Measurements from ENCODE around the gene INO80B.
"Not testable (repeated sequence)": the region's sequence is repeated elsewhere in the genome, so short reads cannot be mapped to it uniquely, and the experiment has no call there.

INO80B gene

DNA sequence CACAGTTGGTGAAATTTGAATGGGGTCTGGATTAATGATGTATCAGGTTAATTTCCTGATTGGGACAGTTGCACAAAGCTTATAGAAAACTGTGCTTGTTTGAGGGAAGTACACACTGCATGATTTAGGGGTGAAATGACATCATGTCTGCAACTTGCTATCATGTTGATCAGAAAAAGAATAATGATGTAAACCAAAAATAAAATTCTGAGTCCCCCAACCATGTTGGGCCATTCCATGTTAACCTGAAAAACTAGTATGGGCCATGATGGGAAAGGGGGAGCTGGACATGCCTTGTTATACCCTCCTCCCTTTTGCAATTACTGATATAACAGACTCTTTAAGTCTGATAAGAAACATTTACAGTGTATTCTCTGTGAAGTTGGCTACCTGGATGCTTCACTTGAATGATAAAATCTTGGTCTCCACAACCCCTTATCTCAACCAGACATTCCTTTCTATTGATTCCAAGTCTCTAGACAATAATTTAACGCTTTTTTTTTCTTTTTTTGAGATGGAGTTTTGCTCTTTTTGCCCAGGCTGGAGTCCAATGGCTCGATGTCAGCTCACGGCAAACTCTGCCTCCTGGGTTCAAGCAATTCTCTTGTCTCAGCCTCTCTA, 4.2 kb upstream of the INO80B start:
- H3K4me1 Mint-ChIP-seq (ENCODE audit: low read depth): peaks cover 30% of the 10 kb centered on the region
- H3K27me3 Mint-ChIP-seq (ENCODE audit: low read depth): peaks cover 8% of the 10 kb centered on the region
- no peak overlapping the region for H3K27ac Mint-ChIP-seq
- H3K9me3 Mint-ChIP-seq: no peaks in the 10 kb centered on the region
- no peak for DNase-seq (ENCODE audit: low spot score)
- H3K36me3 Mint-ChIP-seq (ENCODE audit: low read depth): peaks cover 7% of the 10 kb centered on the region
- no peak overlapping the region for H3K4me3 Mint-ChIP-seq

DNA sequence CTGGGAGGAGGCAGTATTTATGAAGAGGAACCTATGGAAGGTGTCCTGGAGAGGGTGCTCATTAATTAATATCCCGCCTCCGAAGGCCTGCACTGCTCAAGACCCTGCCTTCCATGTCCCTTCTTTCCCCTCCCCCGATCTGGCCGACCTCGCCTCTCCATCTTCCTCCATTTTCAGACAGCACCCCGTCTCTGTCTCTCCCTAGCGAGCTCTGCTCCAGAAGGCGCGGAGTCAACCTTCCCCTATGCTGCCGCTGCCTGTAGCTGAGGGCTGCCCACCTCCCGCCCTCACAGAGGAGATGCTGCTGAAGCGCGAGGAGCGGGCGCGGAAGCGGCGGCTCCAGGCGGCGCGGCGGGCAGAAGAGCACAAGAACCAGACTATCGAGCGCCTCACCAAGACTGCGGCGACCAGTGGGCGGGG, 2.3 kb downstream of the INO80B start:
- peaks cover 50% of the 10 kb centered on the region for H3K4me1 Mint-ChIP-seq (ENCODE audit: low read depth)
- no peak for DNase-seq (ENCODE audit: low spot score)
- peak overlapping the region; percentile 86 for H3K27ac Mint-ChIP-seq
- H3K4me3 Mint-ChIP-seq: peak overlapping the region; percentile 93
- H3K36me3 Mint-ChIP-seq (ENCODE audit: low read depth): peaks cover 18% of the 10 kb centered on the region
- no peaks in the 10 kb centered on the region for H3K27me3 Mint-ChIP-seq (ENCODE audit: low read depth)
- no peaks in the 10 kb centered on the region for H3K9me3 Mint-ChIP-seq

DNA sequence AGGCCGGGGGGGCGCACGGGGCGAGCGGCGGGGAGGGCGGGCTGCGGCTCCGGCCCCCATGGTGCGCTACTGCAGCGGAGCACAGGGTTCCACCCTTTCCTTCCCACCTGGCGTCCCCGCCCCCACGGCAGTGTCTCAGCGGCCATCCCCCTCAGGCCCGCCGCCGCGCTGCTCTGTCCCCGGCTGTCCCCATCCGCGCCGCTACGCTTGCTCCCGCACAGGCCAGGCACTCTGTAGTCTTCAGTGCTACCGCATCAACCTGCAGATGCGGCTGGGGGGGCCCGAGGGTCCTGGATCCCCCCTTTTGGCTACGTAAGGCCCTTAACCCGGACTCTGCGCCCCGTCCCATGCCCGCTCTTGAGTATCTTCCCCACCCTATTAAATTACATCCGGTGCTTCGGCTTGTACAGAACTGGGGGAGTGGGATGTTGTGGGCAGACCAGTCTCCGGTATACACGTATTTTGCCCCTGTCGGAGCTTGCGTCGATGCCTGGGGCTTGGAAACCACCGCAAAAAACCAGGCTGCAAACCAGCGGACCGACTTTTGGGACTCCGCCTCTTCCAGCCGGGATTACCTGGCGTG, 2.8 kb downstream of the INO80B start:
- Mint-ChIP-seq H3K36me3 (ENCODE audit: low read depth) (peaks cover 21% of the 10 kb centered on the region), H3K27me3 (ENCODE audit: low read depth) (no peaks in the 10 kb centered on the region), H3K4me3 (peak overlapping the region; percentile 93), H3K4me1 (ENCODE audit: low read depth) (peaks cover 45% of the 10 kb centered on the region), H3K9me3 (no peaks in the 10 kb centered on the region), H3K27ac (peak overlapping the region; percentile 98)
- DNase-seq (ENCODE audit: low spot score): peak; percentile 84

DNA sequence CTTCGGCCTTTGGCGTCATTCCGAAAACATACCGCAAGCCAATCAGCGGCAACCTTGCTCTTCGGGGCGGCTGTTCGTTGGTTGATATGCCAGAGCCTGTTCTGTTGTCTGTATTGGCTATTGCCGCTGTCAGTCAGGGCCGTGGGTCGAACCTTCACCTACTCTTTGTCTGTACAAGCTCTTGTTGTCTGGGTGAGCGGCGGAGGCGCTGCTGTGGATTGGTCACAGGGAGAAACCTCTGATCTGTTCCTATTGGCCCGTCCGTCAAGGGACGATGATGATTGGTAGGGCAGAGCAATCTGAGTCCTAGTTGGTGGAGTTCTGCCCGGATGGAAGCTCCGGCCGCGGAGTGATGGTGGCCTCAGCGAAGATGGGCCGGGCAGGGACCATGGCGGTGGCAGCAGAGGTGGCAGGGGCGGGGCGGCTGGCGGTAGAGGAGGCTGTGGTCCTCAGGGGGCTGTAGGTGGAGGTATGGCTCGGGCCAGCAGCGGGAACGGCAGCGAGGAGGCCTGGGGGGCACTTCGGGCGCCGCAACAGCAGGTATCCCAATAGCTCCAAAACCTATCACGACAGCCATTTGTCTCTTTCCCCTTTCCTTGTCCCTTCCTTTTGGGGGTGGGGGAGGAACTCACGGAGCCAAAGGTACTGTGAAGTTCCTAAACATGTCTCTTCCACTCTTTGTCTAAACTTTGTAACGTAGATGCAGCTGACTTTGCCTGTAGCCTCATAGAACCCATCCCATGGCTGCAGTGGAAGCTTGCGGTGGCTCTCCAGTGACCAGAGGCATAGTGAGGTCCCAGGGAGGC, 3.4 kb downstream of the INO80B start, which contains the start of gene WBP1:
Gene WBP1 (plus strand): TSS at position 307 of the 806 bp plus-strand sequence. CDS start 165 bp downstream, at position 472.
- DNase-seq (ENCODE audit: low spot score): peak; percentile 100
- peak within 1 kb of the TSS; percentile 98 for H3K27ac Mint-ChIP-seq
- H3K4me1 Mint-ChIP-seq (ENCODE audit: low read depth): peaks cover 43% of the 10 kb centered on the region
- peaks cover 27% of the 10 kb centered on the region for H3K36me3 Mint-ChIP-seq (ENCODE audit: low read depth)
- H3K9me3 Mint-ChIP-seq: no peaks in the 10 kb centered on the region
- H3K4me3 Mint-ChIP-seq: peak within 1 kb of the TSS; percentile 93
- H3K27me3 Mint-ChIP-seq (ENCODE audit: low read depth): no peaks in the 10 kb centered on the region

DNA sequence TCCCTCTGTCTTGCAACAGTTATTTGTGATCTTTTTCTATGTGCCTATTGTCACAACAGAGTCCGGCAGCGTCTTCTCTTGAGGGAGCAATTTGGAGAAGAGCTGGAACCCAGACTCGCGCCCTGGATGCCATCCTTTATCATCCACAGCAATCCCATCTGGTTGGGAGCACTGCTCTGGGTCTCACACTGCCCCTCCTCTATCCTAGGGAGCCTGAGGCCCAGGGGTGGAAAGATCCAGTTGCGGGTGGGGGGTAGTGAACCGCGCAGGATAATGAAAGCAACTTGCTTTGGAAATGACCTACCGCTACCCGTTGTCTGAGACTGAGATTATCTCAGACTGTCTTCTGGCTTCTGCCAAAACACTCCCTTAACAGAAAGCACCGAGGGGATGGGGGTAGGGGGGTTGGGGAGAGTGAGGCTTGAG, 4.1 kb downstream of the INO80B start:
- no peaks in the 10 kb centered on the region for H3K27me3 Mint-ChIP-seq (ENCODE audit: low read depth)
- peaks cover 43% of the 10 kb centered on the region for H3K4me1 Mint-ChIP-seq (ENCODE audit: low read depth)
- H3K36me3 Mint-ChIP-seq (ENCODE audit: low read depth): peaks cover 28% of the 10 kb centered on the region
- H3K4me3 Mint-ChIP-seq: peak overlapping the region; percentile 93
- peak overlapping the region; percentile 98 for H3K27ac Mint-ChIP-seq
- no peaks in the 10 kb centered on the region for H3K9me3 Mint-ChIP-seq
- no peak for DNase-seq (ENCODE audit: low spot score)

DNA sequence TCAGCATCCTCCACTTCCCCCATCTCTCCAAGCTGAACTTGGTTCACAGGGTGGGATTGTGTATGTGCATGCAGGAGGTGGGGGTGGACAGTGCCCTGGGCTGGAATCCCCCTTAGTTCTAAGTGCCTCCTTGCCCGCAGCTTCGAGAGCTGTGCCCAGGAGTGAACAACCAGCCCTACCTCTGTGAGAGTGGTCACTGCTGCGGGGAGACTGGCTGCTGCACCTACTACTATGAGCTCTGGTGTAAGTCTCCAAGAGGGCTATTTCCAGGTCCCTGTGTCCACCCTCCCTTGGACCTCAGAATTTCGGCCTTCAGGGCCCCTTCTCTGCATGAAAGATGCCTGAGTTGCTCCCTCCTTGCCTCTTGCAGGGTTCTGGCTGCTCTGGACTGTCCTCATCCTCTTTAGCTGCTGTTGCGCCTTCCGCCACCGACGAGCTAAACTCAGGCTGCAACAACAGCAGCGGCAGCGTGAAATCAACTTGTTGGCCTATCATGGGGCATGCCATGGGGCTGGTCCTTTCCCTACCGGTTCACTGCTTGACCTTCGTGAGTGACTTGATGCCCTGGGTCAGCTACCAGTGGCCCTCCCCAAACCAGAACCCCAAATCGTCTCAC, 4.7 kb downstream of the INO80B start:
- Mint-ChIP-seq H3K36me3 (ENCODE audit: low read depth) (peaks cover 28% of the 10 kb centered on the region), H3K4me1 (ENCODE audit: low read depth) (peaks cover 38% of the 10 kb centered on the region)

DNA sequence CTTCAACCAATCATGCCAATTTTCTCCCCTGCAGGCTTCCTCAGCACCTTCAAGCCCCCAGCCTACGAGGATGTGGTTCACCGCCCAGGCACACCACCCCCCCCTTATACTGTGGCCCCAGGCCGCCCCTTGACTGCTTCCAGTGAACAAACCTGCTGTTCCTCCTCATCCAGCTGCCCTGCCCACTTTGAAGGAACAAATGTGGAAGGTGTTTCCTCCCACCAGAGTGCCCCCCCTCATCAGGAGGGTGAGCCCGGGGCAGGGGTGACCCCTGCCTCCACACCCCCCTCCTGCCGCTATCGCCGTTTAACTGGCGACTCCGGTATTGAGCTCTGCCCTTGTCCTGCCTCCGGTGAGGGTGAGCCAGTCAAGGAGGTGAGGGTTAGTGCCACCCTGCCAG, 5.3 kb downstream of the INO80B start:
- Mint-ChIP-seq H3K27ac (peak overlapping the region; percentile 76), H3K4me1 (ENCODE audit: low read depth) (peaks cover 34% of the 10 kb centered on the region), H3K4me3 (peak overlapping the region; percentile 93), H3K36me3 (ENCODE audit: low read depth) (peaks cover 24% of the 10 kb centered on the region)
- not testable (repeated sequence) for H3K27me3 Mint-ChIP-seq (ENCODE audit: low read depth); H3K9me3 Mint-ChIP-seq; DNase-seq (ENCODE audit: low spot score)

More for the DNA sequence above, 4.7 kb downstream of the INO80B start:
- peak overlapping the region; percentile 76 for H3K27ac Mint-ChIP-seq
- not testable (repeated sequence) for H3K27me3 Mint-ChIP-seq (ENCODE audit: low read depth); H3K9me3 Mint-ChIP-seq; DNase-seq (ENCODE audit: low spot score)
- H3K4me3 Mint-ChIP-seq: peak overlapping the region; percentile 93

DNA sequence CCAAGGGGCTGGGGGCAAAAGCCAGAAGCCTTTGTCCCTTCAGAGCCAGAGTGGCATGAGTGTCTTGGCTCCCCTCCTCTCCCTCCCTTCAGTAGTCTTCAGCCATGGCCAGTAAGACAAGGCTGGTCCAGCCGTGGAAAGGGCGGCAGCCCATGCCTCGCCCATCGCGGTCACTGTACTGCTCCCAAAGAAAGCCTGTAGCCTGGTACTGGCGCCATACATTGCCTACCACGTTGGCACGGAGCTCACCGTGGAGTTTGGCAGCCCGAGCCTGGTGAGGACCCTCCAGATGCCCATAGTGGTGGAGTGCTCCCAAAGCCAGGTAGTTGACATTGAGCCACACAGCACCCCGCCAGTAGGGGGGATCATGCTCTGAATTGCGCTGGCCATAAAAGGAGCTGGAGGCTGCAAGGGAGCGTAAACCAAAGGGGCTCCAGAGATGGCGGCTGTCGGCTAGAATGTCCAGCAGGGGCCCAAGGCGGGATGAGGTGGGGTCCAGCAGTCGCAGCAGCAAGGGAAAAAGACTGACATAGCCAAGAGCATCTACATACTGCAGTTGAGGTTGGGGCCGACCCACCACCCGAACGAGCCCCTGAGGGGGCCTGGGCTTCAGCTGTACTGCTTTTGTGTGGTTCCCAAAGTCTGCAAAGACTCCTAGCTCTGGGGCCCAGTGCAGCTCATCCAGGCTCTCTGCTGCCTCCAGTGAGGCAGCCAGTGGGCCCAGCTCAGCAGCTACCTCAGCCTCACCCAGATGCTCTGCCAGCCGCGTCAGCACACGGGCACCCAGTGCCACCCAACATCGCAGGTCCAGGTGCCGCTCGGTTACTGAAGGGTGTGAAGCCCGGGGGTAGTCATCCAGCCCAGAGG, 6.5 kb downstream of the INO80B start:
- Mint-ChIP-seq H3K36me3 (ENCODE audit: low read depth) (peaks cover 21% of the 10 kb centered on the region), H3K27ac (peak overlapping the region; percentile 45)

DNA sequence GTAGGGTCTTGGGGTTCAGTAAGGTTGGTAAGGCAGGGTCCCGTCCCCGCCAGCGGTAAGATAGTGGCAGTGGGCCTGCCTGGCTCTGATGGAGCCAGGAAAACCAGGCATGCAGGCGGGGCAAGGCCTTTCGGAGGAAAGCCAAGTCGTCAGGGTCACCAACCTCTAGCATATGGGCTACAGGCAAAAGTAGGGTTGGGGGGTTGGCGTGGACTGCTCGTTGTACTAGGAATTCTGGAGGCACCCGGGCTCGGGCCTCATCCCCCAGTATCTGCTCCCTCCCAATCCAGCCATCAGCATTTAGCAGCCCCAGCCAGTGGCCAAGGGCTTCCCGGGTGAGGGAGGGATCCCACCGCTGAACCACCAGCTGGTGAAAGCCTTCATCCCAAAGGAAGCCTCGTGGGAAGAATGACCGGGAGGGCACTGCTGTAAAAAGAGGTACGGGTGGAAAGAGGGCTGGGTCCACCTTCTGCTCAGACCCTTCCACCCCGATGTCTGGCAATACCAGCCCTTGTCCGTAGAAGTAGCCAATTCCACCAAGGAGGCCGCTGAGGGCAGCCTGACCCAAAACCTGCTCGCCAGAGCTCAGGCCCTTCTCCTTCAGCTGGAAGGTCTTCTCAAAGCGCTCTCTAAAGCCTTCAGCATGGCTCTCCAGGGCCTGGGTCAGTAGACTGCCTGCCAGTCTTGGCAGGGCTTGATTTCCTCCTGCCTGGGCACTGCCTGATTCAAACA, 7.3 kb downstream of the INO80B start:
- H3K36me3 Mint-ChIP-seq (ENCODE audit: low read depth): peaks cover 17% of the 10 kb centered on the region
- no peaks in the 10 kb centered on the region for H3K27me3 Mint-ChIP-seq (ENCODE audit: low read depth)
- H3K9me3 Mint-ChIP-seq: no peaks in the 10 kb centered on the region
- peaks cover 21% of the 10 kb centered on the region for H3K4me1 Mint-ChIP-seq (ENCODE audit: low read depth)
- H3K4me3 Mint-ChIP-seq: no peak overlapping the region
- DNase-seq (ENCODE audit: low spot score): no peak
- H3K27ac Mint-ChIP-seq: no peak overlapping the region

More for the DNA sequence above, 6.5 kb downstream of the INO80B start:
- Mint-ChIP-seq H3K9me3 (no peaks in the 10 kb centered on the region), H3K4me1 (ENCODE audit: low read depth) (peaks cover 27% of the 10 kb centered on the region), H3K27me3 (ENCODE audit: low read depth) (no peaks in the 10 kb centered on the region), H3K4me3 (no peak overlapping the region)
- no peak for DNase-seq (ENCODE audit: low spot score)

DNA sequence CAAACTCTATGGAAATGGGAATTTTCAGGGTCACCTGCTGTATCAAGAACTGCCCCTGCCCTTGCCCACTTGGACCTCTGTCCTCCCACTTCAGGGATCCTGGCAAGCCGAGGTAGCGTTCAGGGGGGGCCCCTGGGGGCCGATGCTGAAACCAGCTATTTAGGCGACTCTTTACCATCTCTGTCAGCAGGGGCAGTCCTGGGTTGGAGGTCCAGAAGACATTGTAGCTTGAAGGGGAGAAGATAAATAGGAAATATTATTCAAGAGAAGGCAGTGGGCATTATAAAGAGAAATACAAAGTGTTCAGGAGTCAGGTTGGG, 7.9 kb downstream of the INO80B start:
- peak overlapping the region; percentile 58 for H3K4me3 Mint-ChIP-seq
- no peaks in the 10 kb centered on the region for H3K27me3 Mint-ChIP-seq (ENCODE audit: low read depth)
- DNase-seq (ENCODE audit: low spot score): no peak
- H3K27ac Mint-ChIP-seq: peak overlapping the region; percentile 8
- H3K4me1 Mint-ChIP-seq (ENCODE audit: low read depth): peaks cover 20% of the 10 kb centered on the region
- H3K36me3 Mint-ChIP-seq (ENCODE audit: low read depth): peaks cover 16% of the 10 kb centered on the region
- no peaks in the 10 kb centered on the region for H3K9me3 Mint-ChIP-seq

DNA sequence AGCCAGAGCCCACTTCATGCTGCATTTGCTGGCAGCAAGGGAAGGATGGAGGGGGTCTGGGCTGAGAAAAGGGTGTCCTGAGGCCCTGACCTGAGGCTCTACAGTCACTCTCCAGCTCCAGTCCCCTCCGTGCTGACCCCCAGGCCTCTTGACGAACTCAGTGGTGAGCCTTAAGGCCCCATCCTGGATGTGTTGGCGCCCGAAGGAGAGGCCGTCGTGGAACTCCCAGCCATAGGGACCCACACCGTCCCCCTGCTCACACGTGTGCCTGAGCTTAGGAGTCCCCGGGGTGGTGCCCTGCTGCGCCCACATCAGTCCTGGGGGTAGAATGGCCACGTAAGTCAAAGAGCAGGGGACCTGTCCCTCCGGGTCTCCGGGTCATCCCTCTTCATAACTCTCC, 9.5 kb downstream of the INO80B start:
- no peak for DNase-seq (ENCODE audit: low spot score)
- peak overlapping the region; percentile 81 for H3K27ac Mint-ChIP-seq
- peaks cover 14% of the 10 kb centered on the region for H3K36me3 Mint-ChIP-seq (ENCODE audit: low read depth)
- H3K4me1 Mint-ChIP-seq (ENCODE audit: low read depth): peaks cover 15% of the 10 kb centered on the region
- no peaks in the 10 kb centered on the region for H3K9me3 Mint-ChIP-seq
- H3K27me3 Mint-ChIP-seq (ENCODE audit: low read depth): no peaks in the 10 kb centered on the region
- H3K4me3 Mint-ChIP-seq: peak overlapping the region; percentile 89

DNA sequence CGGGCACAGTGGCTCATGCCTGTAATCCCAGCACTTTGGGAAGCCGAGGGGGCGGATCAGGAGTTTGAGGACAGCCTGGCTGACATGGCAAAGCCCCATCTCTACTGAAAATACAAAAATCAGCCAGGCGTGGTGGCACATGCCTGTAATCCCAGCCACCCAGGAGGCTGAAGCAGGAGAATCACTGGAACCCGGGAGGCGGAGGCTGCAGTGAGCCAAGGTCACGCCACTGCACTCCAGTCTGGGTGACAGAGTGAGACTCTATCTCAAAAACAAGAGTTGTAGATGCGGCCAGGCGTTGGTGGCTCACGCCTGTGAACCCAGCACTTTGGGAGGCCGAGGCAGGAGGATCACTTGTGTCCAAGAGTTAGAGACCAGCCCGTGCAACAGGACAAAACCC, 15.9 kb downstream of the INO80B start:
- H3K27ac Mint-ChIP-seq: peak overlapping the region; percentile 77
- not testable (repeated sequence) for H3K9me3 Mint-ChIP-seq; DNase-seq (ENCODE audit: low spot score); H3K27me3 Mint-ChIP-seq (ENCODE audit: low read depth)
- H3K36me3 Mint-ChIP-seq (ENCODE audit: low read depth): peaks cover 32% of the 10 kb centered on the region
- H3K4me3 Mint-ChIP-seq: peak overlapping the region; percentile 74
- peaks cover 18% of the 10 kb centered on the region for H3K4me1 Mint-ChIP-seq (ENCODE audit: low read depth)
